Caki2 (cell line): ENCODE measurements around the gene DEFB132. TPM values are rescaled to one million over a fixed set of nuclear protein-coding genes. Genes with fewer than 3 reads are reported as not detected.

Experiments used
- total RNA-seq: library from RNA; depleted of rRNA; stranded (reverse); fragments of >200 nt; shearing (Covaris generic); gene quantifications from 2 replicates; pipeline ENCODE4 v1.2.3, GENCODE V29; 2014; ENCODE audit warnings: low replicate concordance; rRNA removed

Gene DEFB132
- total RNA-seq, 1 experiment from 2014 or later = not detected

Other genes starting within 250 kb of the DEFB132 start
- gene DEFB125, start 170.1 kb upstream of the DEFB132 start, total RNA-seq = not detected in 2 replicates
- gene DEFB126, start 115.1 kb upstream of the DEFB132 start, total RNA-seq = not detected in 2 replicates
- not detected in 2 replicates for gene DEFB127, start 100.3 kb upstream of the DEFB132 start, total RNA-seq
- not detected in 2 replicates for gene DEFB128, start 68.0 kb upstream of the DEFB132 start, total RNA-seq
- gene DEFB129, start 30.5 kb upstream of the DEFB132 start, total RNA-seq = not detected in 2 replicates
- gene C20orf96, start 33.0 kb downstream of the DEFB132 start, total RNA-seq = 2.8 and 3.3 TPM in 2 replicates
- gene ZCCHC3, start 39.8 kb downstream of the DEFB132 start, total RNA-seq = 27.1 and 33.4 TPM in 2 replicates
- gene SOX12, start 67.8 kb downstream of the DEFB132 start, total RNA-seq = 4.2 and 9.4 TPM in 2 replicates
- 0.74 and 5.3 TPM in 2 replicates for gene NRSN2, start 89.4 kb downstream of the DEFB132 start, total RNA-seq
- 170 and 190 TPM in 2 replicates for gene TRIB3, start 123.0 kb downstream of the DEFB132 start, total RNA-seq
- 245 and 298 TPM in 2 replicates for gene RBCK1, start 150.6 kb downstream of the DEFB132 start, total RNA-seq
- gene TBC1D20, start 204.8 kb downstream of the DEFB132 start, total RNA-seq = 13.8 and 20.0 TPM in 2 replicates